KMS-11 (cell line): ENCODE results near the gene SH3TC1.

Source experiments
- H2AFZ ChIP-seq: fragments of 200-600 bp; sonication (generic); 2 replicates; pipeline ENCODE4 v1.6.1; 2016; ENCODE audit warnings: antibody characterized with exemption, mixed run types, low read depth
- H3K27ac ChIP-seq: fragments of 200-600 bp; sonication (generic); 2 replicates; pipeline ENCODE4 v1.6.1; 2016; ENCODE audit warnings: mild to moderate bottlenecking, mixed run types
- H3K27me3 ChIP-seq: fragments of 200-600 bp; sonication (generic); 2 replicates; pipeline ENCODE4 v1.6.1; 2017; ENCODE audit warnings: mild to moderate bottlenecking, low read depth, mixed run types, moderate library complexity; ENCODE audit not compliant: insufficient read depth
- H3K36me3 ChIP-seq: fragments of 200-600 bp; sonication (generic); 2 replicates; pipeline ENCODE4 v1.6.1; 2017; ENCODE audit warnings: mild to moderate bottlenecking, mixed run types; ENCODE audit not compliant: insufficient read depth
- H3K4me1 ChIP-seq: fragments of 200-600 bp; sonication (generic); 2 replicates; pipeline ENCODE4 v1.6.1; 2016; ENCODE audit warnings: mild to moderate bottlenecking, low read depth, mixed run types; ENCODE audit not compliant: poor library complexity, severe bottlenecking
- H3K4me2 ChIP-seq: fragments of 200-600 bp; sonication (generic); 2 replicates; pipeline ENCODE4 v1.7.0; 2016; ENCODE audit warnings: mild to moderate bottlenecking, mixed run types
- H3K4me3 ChIP-seq: fragments of 200-600 bp; sonication (generic); IDR thresholded peaks from 2 replicates; pipeline ENCODE4 v1.6.1; 2017; ENCODE audit warnings: low read depth, low read length, mixed read lengths; ENCODE audit not compliant: insufficient read depth
- H3K79me2 ChIP-seq: fragments of 200-600 bp; sonication (generic); 2 replicates; pipeline ENCODE4 v1.6.1; 2016; ENCODE audit warnings: low read depth, mixed run types; ENCODE audit not compliant: insufficient read depth
- H3K9ac ChIP-seq: fragments of 200-600 bp; sonication (generic); 2 replicates; pipeline ENCODE4 v1.6.1; 2016; ENCODE audit warnings: mild to moderate bottlenecking, mixed run types
- H4K20me1 ChIP-seq: fragments of 200-600 bp; sonication (generic); 2 replicates; pipeline ENCODE4 v1.6.1; 2016; ENCODE audit warnings: mild to moderate bottlenecking, mixed run types; ENCODE audit not compliant: insufficient read depth
- TF ChIP-seq, protein P1 (sequence below): fragments of 200-600 bp; sonication (generic); conservative IDR thresholded peaks from 2 replicates; pipeline ENCODE4 v1.6.1; 2017; ENCODE audit warnings: low read depth, mild to moderate bottlenecking, antibody characterized with exemption, low read length, moderate library complexity, mixed read lengths

The SH3TC1 gene

DNA sequence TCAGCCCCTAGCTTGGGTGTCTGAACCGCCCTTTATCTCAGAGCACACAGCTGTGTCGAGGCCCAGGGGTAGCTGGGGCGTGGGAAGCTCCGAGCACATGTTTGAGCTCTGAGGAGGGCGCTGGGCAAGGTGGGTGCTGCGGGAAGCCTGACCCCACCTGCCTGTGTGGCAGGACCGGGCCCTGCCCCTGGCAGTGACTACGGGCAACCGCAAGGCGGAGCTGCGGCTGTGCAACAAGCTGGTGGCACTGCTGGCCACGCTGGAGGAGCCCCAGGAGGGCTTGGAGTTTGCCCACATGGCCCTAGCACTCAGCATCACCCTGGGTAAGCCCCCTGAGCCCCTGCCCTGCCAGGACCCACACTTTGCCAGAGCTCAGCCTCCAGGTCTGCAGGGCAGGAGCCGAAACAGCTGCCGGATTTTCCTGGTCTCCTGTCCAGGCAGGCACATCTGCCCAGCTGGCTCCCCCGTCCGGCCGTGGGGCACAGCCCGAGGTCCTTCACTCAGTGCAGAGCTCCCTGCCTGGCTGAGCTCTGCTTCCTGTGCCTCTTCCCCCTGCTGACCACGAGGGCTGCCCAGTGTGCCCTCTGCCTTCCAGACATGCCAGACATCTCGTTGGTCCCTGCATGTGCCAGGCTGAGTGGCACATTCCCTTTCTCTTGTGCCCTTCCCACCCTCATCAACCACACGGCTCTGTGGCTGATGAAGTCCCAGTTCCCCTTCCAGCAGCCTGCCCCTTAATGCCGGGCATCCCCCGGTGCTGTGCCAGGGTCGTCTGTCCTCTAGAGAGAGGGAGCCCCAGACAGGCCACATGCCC lies 37.2 kb downstream of the SH3TC1 start:
- no peak overlapping the region for H2AFZ ChIP-seq
- no peak overlapping the region for H3K27ac ChIP-seq
- no peaks in the 10 kb centered on the region for H3K4me1 ChIP-seq
- H3K27me3 ChIP-seq, result no peaks in the 10 kb centered on the region
- TF ChIP-seq, protein P1, sequence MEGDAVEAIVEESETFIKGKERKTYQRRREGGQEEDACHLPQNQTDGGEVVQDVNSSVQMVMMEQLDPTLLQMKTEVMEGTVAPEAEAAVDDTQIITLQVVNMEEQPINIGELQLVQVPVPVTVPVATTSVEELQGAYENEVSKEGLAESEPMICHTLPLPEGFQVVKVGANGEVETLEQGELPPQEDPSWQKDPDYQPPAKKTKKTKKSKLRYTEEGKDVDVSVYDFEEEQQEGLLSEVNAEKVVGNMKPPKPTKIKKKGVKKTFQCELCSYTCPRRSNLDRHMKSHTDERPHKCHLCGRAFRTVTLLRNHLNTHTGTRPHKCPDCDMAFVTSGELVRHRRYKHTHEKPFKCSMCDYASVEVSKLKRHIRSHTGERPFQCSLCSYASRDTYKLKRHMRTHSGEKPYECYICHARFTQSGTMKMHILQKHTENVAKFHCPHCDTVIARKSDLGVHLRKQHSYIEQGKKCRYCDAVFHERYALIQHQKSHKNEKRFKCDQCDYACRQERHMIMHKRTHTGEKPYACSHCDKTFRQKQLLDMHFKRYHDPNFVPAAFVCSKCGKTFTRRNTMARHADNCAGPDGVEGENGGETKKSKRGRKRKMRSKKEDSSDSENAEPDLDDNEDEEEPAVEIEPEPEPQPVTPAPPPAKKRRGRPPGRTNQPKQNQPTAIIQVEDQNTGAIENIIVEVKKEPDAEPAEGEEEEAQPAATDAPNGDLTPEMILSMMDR, result no peak
- H3K79me2 ChIP-seq, result no peaks in the 10 kb centered on the region
- no peak overlapping the region for H3K9ac ChIP-seq
- H4K20me1 ChIP-seq, result no peaks in the 10 kb centered on the region
- H3K4me3 ChIP-seq, result no peak overlapping the region
- no peak overlapping the region for H3K4me2 ChIP-seq
- no peaks in the 10 kb centered on the region for H3K36me3 ChIP-seq

DNA sequence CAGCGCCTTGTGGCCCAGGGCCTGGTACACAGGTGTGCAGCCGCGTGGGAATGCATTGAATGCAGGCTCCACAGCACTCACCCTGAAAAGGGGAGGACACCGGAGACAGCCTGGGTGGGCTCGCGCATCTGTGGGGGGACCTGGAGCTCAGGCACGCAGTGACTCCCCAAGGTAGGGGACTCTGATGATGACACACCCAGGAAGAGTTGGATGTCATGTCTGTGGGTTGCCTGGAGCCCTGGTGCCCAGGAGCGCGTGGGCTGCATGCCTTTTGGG lies 37.8 kb downstream of the SH3TC1 start:
- no peaks in the 10 kb centered on the region for H3K36me3 ChIP-seq
- H3K79me2 ChIP-seq, result no peaks in the 10 kb centered on the region
- no peak overlapping the region for H2AFZ ChIP-seq
- H3K27ac ChIP-seq, result no peak overlapping the region
- TF ChIP-seq, protein P1, result no peak
- no peaks in the 10 kb centered on the region for H4K20me1 ChIP-seq
- no peak overlapping the region for H3K4me2 ChIP-seq
- no peaks in the 10 kb centered on the region for H3K4me1 ChIP-seq
- no peaks in the 10 kb centered on the region for H3K27me3 ChIP-seq
- no peak overlapping the region for H3K4me3 ChIP-seq
- no peak overlapping the region for H3K9ac ChIP-seq

DNA sequence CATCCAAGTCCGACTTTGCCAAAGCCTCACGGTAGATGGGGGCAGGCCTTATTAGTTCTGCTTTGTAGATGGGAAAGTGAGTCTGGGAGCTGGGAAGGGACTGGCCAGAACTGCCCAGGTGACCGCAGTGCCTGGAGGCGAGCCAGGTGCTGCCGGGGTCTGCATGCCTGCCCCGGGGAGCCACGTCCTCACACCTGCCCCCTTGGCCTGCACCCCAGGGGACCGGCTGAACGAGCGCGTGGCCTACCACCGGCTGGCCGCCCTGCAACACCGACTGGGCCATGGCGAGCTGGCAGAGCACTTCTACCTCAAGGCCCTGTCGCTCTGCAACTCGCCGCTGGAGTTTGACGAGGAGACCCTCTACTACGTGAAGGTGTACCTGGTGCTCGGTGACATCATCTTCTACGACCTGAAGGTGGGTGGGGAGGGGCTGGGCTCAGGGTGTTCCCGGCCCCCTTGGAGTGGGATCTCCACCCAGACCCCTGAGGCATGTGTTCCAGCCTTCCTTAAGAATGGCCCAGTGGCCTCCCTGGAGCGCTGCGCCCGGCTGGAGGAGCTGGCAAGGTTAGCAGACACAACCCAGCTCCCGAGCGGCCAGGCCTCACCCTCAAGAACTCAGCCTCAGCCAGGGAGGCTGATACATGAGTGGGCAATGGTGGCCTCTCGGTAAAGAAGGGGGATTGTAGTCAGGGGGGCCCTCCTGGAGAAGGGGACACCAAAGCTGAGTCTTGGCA lies 38.3 kb downstream of the SH3TC1 start:
- no peaks in the 10 kb centered on the region for H4K20me1 ChIP-seq
- no peak overlapping the region for H3K4me2 ChIP-seq
- H3K79me2 ChIP-seq, result no peaks in the 10 kb centered on the region
- H3K27ac ChIP-seq, result no peak overlapping the region
- no peak overlapping the region for H3K9ac ChIP-seq
- H3K27me3 ChIP-seq, result no peaks in the 10 kb centered on the region
- no peak overlapping the region for H2AFZ ChIP-seq
- no peak overlapping the region for H3K4me3 ChIP-seq
- H3K4me1 ChIP-seq, result no peaks in the 10 kb centered on the region
- TF ChIP-seq, protein P1, result no peak
- no peaks in the 10 kb centered on the region for H3K36me3 ChIP-seq

- Histone ChIP-seq H3K27ac (no peak overlapping the region), H3K4me2 (no peak overlapping the region), H2AFZ (no peak overlapping the region), H3K36me3 (no peaks in the 10 kb centered on the region), H3K9ac (no peak overlapping the region), H3K4me3 (no peak overlapping the region), H4K20me1 (no peaks in the 10 kb centered on the region), H3K27me3 (no peaks in the 10 kb centered on the region), H3K79me2 (no peaks in the 10 kb centered on the region), H3K4me1 (no peaks in the 10 kb centered on the region)
- TF ChIP-seq, protein P1, result no peak
Observed at GRCh38 chr4:8238036-8238511, 39.0 kb downstream of the SH3TC1 start.
